GM21619 (cell line): ENCODE data around the gene DENND6B.

Experiments used
- ATAC-seq: cut with Tn5 transposase; IDR thresholded peaks from one replicate; pipeline ENCODE4 v1.9.1; 2021; ENCODE audit not compliant: unreplicated experiment

DENND6B gene

GRCh38 chr22:50260801-50261614 is 65.8 kb downstream of the DENND6B start:
- ATAC-seq: no peak

DNA sequence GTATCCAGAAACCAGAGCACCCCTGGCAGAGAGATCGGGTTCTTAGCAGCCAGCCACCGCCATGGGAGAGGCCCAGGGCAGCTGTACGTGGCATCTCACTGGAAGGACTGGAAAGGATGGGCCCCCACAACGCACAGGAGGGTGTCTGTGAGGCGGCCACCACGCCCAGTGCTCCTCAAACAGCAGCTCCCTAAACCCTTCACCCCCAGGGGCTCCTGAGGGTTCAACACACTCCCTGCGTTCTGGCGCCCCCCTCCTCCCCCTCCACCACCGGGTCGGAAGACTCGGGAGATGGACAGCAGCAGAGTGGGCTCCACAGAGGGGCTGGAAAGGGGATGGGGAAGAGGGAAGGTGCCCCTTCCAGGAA is 66.4 kb downstream of the DENND6B start:
- ATAC-seq: no peak

DNA sequence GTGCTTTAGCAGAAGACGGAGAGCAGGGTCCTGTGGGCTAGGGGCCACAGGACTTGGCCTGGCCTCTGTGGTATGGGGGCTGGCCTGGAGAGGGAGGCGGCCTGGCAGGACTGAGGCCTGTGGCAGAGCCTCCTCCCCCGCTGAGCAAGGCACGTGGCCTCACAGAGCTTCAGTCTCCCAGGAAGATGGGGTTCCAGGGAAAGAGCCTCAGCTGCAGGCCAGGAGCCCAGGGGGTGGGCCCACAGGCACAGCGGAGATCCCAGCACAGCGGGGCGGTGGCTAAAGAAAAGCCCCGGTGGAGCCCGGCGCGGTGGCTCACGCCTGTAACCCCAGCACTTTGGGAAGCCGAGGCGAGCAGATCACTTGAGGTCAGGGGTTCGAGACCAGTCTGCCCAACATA is 67.5 kb downstream of the DENND6B start:
- ATAC-seq: no peak
